Measurements from ENCODE around the gene EIF2D.
A peak's percentile ranks its signal among the peaks of the same experiment; 100 is the strongest.

The EIF2D gene

GRCh38 chr1:206578978-206579374 is 33.3 kb downstream of the EIF2D start:
- H3K27me3 ChIP-seq (ENCODE audit: low read depth), result no peaks in the 10 kb centered on the region
- DNase-seq (ENCODE audit: low spot score in 2 of 2), result no peak
- in situ Hi-C loops (cut with MboI; ENCODE audit: low sequenced_read_pairs), result no loop called here
- H3K36me3 ChIP-seq (replicated peaks), result no peaks in the 10 kb centered on the region
- no peak overlapping the region for H3K4me3 ChIP-seq
- peaks cover 15% of the 10 kb centered on the region for H3K4me1 ChIP-seq
- H3K9me3 ChIP-seq, result no peaks in the 10 kb centered on the region

- Histone ChIP-seq H3K27me3 (ENCODE audit: low read depth) (no peaks in the 10 kb centered on the region), H3K9me3 (no peaks in the 10 kb centered on the region), H3K4me3 (no peak overlapping the region), H3K4me1 (peaks cover 15% of the 10 kb centered on the region), H3K36me3 (replicated peaks) (no peaks in the 10 kb centered on the region)
- in situ Hi-C loops (cut with MboI; ENCODE audit: low sequenced_read_pairs), result no loop called here
- DNase-seq (ENCODE audit: low spot score in 2 of 2), result no peak
Measured at GRCh38 chr1:206578068-206578977, 33.9 kb downstream of the EIF2D start.

GRCh38 chr1:206577626-206578025 is 34.6 kb downstream of the EIF2D start:
- in situ Hi-C loops (cut with MboI; ENCODE audit: low sequenced_read_pairs), result no loop called here
- no peaks in the 10 kb centered on the region for H3K9me3 ChIP-seq
- peaks cover 15% of the 10 kb centered on the region for H3K4me1 ChIP-seq
- H3K36me3 ChIP-seq (replicated peaks), result no peaks in the 10 kb centered on the region
- H3K27me3 ChIP-seq (ENCODE audit: low read depth), result no peaks in the 10 kb centered on the region
- DNase-seq (ENCODE audit: low spot score in 2 of 2), result no peak
- H3K4me3 ChIP-seq, result no peak overlapping the region

GRCh38 chr1:206575894-206576737 is 36.1 kb downstream of the EIF2D start:
- Histone ChIP-seq H3K9me3 (no peaks in the 10 kb centered on the region), H3K36me3 (replicated peaks) (no peaks in the 10 kb centered on the region), H3K4me3 (no peak overlapping the region), H3K27me3 (ENCODE audit: low read depth) (no peaks in the 10 kb centered on the region), H3K4me1 (peaks cover 15% of the 10 kb centered on the region)
- no peak for DNase-seq (ENCODE audit: low spot score in 2 of 2)
- in situ Hi-C loops (cut with MboI; ENCODE audit: low sequenced_read_pairs), result no loop called here

GRCh38 chr1:206575165-206575893 is 36.9 kb downstream of the EIF2D start:
- no peaks in the 10 kb centered on the region for H3K36me3 ChIP-seq (replicated peaks)
- H3K4me1 ChIP-seq, result peaks cover 15% of the 10 kb centered on the region
- H3K4me3 ChIP-seq, result no peak overlapping the region
- DNase-seq (ENCODE audit: low spot score in 2 of 2), result peak; percentile 71 to 82
- no peaks in the 10 kb centered on the region for H3K9me3 ChIP-seq
- no peaks in the 10 kb centered on the region for H3K27me3 ChIP-seq (ENCODE audit: low read depth)
- in situ Hi-C loops (cut with MboI; ENCODE audit: low sequenced_read_pairs), result no loop called here

GRCh38 chr1:206573762-206574161 is 38.5 kb downstream of the EIF2D start:
- H3K4me1 ChIP-seq, result peaks cover 15% of the 10 kb centered on the region
- H3K9me3 ChIP-seq, result no peaks in the 10 kb centered on the region
- no peak overlapping the region for H3K4me3 ChIP-seq
- DNase-seq (ENCODE audit: low spot score in 2 of 2), result no peak
- in situ Hi-C loops (cut with MboI; ENCODE audit: low sequenced_read_pairs), result no loop called here
- H3K36me3 ChIP-seq (replicated peaks), result no peaks in the 10 kb centered on the region
- no peaks in the 10 kb centered on the region for H3K27me3 ChIP-seq (ENCODE audit: low read depth)

GRCh38 chr1:206573319-206573718 is 38.9 kb downstream of the EIF2D start:
- H3K4me3 ChIP-seq, result no peak overlapping the region
- DNase-seq (ENCODE audit: low spot score in 2 of 2), result no peak
- no peaks in the 10 kb centered on the region for H3K9me3 ChIP-seq
- peaks cover 15% of the 10 kb centered on the region for H3K4me1 ChIP-seq
- no peaks in the 10 kb centered on the region for H3K36me3 ChIP-seq (replicated peaks)
- no peaks in the 10 kb centered on the region for H3K27me3 ChIP-seq (ENCODE audit: low read depth)
- in situ Hi-C loops (cut with MboI; ENCODE audit: low sequenced_read_pairs), result no loop called here

- no peak for DNase-seq (ENCODE audit: low spot score in 2 of 2)
- H3K27me3 ChIP-seq (ENCODE audit: low read depth), result no peaks in the 10 kb centered on the region
- peaks cover 15% of the 10 kb centered on the region for H3K4me1 ChIP-seq
- H3K4me3 ChIP-seq, result no peak overlapping the region
- H3K9me3 ChIP-seq, result no peaks in the 10 kb centered on the region
- in situ Hi-C loops (cut with MboI; ENCODE audit: low sequenced_read_pairs), result no loop called here
- no peaks in the 10 kb centered on the region for H3K36me3 ChIP-seq (replicated peaks)
Measured at GRCh38 chr1:206572835-206573234, 39.4 kb downstream of the EIF2D start.

- Histone ChIP-seq H3K9me3 (no peaks in the 10 kb centered on the region), H3K36me3 (replicated peaks) (no peaks in the 10 kb centered on the region), H3K27me3 (ENCODE audit: low read depth) (no peaks in the 10 kb centered on the region), H3K4me1 (peaks cover 7% of the 10 kb centered on the region), H3K4me3 (no peak overlapping the region)
- DNase-seq (ENCODE audit: low spot score in 2 of 2), result no peak
- in situ Hi-C loops (cut with MboI; ENCODE audit: low sequenced_read_pairs), result no loop called here
Measured at GRCh38 chr1:206570529-206570928, 41.7 kb downstream of the EIF2D start.

GRCh38 chr1:206569556-206569955 is 42.7 kb downstream of the EIF2D start:
- no peak overlapping the region for H3K4me3 ChIP-seq
- in situ Hi-C loops (cut with MboI; ENCODE audit: low sequenced_read_pairs), result no loop called here
- no peaks in the 10 kb centered on the region for H3K36me3 ChIP-seq (replicated peaks)
- no peak for DNase-seq (ENCODE audit: low spot score in 2 of 2)
- H3K27me3 ChIP-seq (ENCODE audit: low read depth), result no peaks in the 10 kb centered on the region
- H3K9me3 ChIP-seq, result no peaks in the 10 kb centered on the region
- H3K4me1 ChIP-seq, result no peaks in the 10 kb centered on the region

GRCh38 chr1:206568779-206569352 is 43.4 kb downstream of the EIF2D start:
- H3K4me1 ChIP-seq, result no peaks in the 10 kb centered on the region
- no peaks in the 10 kb centered on the region for H3K9me3 ChIP-seq
- H3K27me3 ChIP-seq (ENCODE audit: low read depth), result no peaks in the 10 kb centered on the region
- in situ Hi-C loops (cut with MboI; ENCODE audit: low sequenced_read_pairs), result no loop called here
- no peak overlapping the region for H3K4me3 ChIP-seq
- no peaks in the 10 kb centered on the region for H3K36me3 ChIP-seq (replicated peaks)
- no peak for DNase-seq (ENCODE audit: low spot score in 2 of 2)

GRCh38 chr1:206568256-206568655 is 44.0 kb downstream of the EIF2D start:
- in situ Hi-C loops (cut with MboI; ENCODE audit: low sequenced_read_pairs), result no loop called here
- DNase-seq (ENCODE audit: low spot score in 2 of 2), result no peak
- no peaks in the 10 kb centered on the region for H3K36me3 ChIP-seq (replicated peaks)
- no peaks in the 10 kb centered on the region for H3K9me3 ChIP-seq
- H3K4me3 ChIP-seq, result no peak overlapping the region
- H3K27me3 ChIP-seq (ENCODE audit: low read depth), result no peaks in the 10 kb centered on the region
- no peaks in the 10 kb centered on the region for H3K4me1 ChIP-seq

GRCh38 chr1:206566999-206567398 is 45.3 kb downstream of the EIF2D start:
- no peak overlapping the region for H3K4me3 ChIP-seq
- no peaks in the 10 kb centered on the region for H3K27me3 ChIP-seq (ENCODE audit: low read depth)
- H3K9me3 ChIP-seq, result no peaks in the 10 kb centered on the region
- no peak for DNase-seq (ENCODE audit: low spot score in 2 of 2)
- in situ Hi-C loops (cut with MboI; ENCODE audit: low sequenced_read_pairs), result no loop called here
- H3K4me1 ChIP-seq, result no peaks in the 10 kb centered on the region
- H3K36me3 ChIP-seq (replicated peaks), result no peaks in the 10 kb centered on the region
